GM19023 (cell line): Measurements from ENCODE around the gene FJX1.
"Not testable (repeated sequence)": the region's sequence is repeated elsewhere in the genome, so short reads cannot be mapped to it uniquely, and the experiment has no call there.

Experiments
- ATAC-seq: cut with Tn5 transposase; IDR thresholded peaks from one replicate; pipeline ENCODE4 v1.9.1; 2021; ENCODE audit warnings: mild to moderate bottlenecking, moderate library complexity; ENCODE audit not compliant: unreplicated experiment

The FJX1 gene

GRCh38 chr11:35663408-35663702 is 45.1 kb downstream of the FJX1 start:
- no peak for ATAC-seq

- ATAC-seq: no peak
Observed at GRCh38 chr11:35664977-35665441, 46.7 kb downstream of the FJX1 start.

- ATAC-seq: no peak
Observed at GRCh38 chr11:35667257-35667656, 49.0 kb downstream of the FJX1 start.

GRCh38 chr11:35668350-35668749 is 50.1 kb downstream of the FJX1 start:
- ATAC-seq: not testable (repeated sequence)
